ENCODE measurements around the gene NCSTN. TPM values are rescaled to one million over a fixed set of nuclear protein-coding genes. Genes with fewer than 3 reads are reported as not detected.

Gene NCSTN
- total and polyA plus RNA-seq, 8 donors: 90.7 to 125 (median 115) TPM

DNA sequence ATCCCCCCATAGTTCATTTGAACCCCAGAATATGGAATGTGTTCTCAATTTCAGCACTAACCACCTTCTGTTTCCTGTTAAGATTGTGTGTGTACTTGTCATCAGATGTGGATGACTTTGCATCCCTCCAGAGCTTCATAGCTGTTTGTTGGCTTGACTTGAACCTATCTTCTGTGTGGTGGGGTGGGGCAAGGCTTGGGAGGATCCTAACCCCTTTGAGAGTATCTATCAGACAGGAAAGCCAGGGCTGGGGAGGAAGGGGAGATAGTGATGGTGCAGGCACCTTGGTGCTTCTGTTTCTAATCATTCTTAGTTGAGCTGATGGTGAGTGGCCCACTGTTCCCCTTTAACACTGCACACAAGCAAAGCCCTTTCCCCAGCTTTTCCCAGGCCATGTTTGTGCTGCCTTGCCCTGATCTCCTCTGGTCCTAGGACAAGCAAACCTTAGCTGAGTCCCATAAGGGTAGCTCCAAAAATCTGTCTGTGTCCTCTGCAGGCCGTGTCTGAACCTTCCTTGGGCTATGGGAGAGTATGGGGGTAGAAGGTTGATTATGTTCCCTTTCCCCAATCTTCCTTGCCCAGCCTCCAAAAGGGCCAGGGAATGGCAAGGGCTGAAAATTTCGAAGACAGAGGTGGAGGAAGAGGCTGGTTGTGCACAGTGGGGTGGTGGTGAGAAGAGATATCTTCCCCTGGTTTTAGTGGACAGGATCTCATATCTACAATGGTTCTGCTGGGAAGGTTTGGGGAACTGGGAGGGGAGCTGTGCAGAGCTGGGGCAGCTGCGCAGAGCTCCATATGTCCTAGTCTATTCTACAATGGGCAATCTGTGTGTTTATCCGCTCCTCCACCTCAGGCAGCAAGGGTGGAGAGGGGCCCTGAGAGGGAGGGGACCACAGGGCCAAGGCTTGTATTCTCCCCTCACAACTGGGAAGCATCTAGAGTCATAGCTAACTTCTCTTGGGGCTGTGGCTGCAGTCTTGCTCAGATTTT, 25.0 kb downstream of the NCSTN start:
- intact Hi-C loops (cut with DNase I): no loop called here
- ATAC-seq (no peak), DNase-seq (no peak)
- Histone ChIP-seq H3K27ac (no peak overlapping the region), H3K36me3 (no peaks in the 10 kb centered on the region), H3K4me1 (no peaks in the 10 kb centered on the region), H3K4me3 (no peak overlapping the region), H3K27me3 (no peaks in the 10 kb centered on the region), H3K9me3 (no peaks in the 10 kb centered on the region)
- TF ChIP-seq, protein P1, sequence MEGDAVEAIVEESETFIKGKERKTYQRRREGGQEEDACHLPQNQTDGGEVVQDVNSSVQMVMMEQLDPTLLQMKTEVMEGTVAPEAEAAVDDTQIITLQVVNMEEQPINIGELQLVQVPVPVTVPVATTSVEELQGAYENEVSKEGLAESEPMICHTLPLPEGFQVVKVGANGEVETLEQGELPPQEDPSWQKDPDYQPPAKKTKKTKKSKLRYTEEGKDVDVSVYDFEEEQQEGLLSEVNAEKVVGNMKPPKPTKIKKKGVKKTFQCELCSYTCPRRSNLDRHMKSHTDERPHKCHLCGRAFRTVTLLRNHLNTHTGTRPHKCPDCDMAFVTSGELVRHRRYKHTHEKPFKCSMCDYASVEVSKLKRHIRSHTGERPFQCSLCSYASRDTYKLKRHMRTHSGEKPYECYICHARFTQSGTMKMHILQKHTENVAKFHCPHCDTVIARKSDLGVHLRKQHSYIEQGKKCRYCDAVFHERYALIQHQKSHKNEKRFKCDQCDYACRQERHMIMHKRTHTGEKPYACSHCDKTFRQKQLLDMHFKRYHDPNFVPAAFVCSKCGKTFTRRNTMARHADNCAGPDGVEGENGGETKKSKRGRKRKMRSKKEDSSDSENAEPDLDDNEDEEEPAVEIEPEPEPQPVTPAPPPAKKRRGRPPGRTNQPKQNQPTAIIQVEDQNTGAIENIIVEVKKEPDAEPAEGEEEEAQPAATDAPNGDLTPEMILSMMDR (IDR thresholded peaks at IDR 0.05): no peak

DNA sequence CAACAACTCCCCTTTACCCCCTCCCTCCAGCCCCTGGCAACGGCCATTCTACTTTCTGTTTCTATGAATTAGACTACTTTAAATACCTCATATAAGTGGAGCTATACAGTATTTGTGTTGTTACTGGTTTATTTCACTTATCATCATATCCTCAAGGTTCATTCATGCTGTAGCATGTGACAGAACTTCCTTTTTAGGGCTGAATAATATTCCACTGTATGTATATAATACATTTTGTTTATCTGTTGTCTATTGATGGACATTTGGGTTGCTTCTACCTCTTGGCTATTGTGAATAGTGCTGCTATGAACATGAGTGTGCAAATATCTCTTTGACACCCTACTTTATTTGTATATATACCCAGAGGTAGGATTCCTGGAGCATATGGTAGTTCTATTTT, 25.9 kb downstream of the NCSTN start:
- Histone ChIP-seq H3K27ac (no peak overlapping the region), H3K36me3 (no peaks in the 10 kb centered on the region), H3K4me3 (no peak overlapping the region), H3K27me3 (no peaks in the 10 kb centered on the region), H3K4me1 (no peaks in the 10 kb centered on the region), H3K9me3 (no peaks in the 10 kb centered on the region)
- TF ChIP-seq, protein P1 (IDR thresholded peaks at IDR 0.05): no peak
- ATAC-seq (no peak), DNase-seq (no peak)
- intact Hi-C loops (cut with DNase I): no loop called here

DNA sequence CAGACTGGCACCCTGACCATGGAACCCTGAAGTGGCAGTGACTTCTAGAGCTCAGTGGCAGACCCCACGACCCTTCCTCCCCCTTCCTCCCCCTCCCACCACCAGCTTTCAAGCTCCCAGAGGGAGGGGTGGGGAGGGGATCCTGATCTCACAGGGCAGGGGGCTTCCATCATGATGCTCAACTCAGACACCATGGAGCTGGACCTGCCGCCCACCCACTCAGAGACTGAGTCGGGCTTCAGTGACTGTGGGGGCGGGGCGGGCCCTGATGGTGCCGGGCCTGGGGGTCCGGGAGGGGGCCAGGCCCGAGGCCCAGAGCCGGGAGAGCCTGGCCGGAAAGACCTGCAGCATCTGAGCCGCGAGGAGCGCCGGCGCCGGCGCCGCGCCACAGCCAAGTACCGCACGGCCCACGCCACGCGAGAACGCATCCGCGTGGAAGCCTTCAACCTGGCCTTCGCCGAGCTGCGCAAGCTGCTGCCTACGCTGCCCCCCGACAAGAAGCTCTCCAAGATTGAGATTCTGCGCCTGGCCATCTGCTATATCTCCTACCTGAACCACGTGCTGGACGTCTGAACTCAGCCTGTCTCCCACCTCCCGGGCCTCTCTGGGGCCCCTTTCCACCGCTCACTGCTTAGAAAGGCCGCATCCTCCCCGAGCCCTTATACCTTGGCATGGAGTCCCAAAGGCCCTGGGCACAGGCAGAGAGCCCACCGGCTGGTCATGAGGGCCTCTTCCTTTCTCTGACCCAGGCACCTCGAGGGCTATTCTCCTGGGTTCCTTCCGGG, 27.6 kb downstream of the NCSTN start:
- TF ChIP-seq, protein P1 (IDR thresholded peaks at IDR 0.05): no peak
- H3K4me1 ChIP-seq: peaks cover 0 to 4% of the 10 kb centered on the region in 2 donors
- intact Hi-C loops (cut with DNase I): no loop called here
- no peak overlapping the region for H3K4me3 ChIP-seq
- H3K27ac ChIP-seq: no peak overlapping the region
- ATAC-seq: no peak
- H3K36me3 ChIP-seq: no peaks in the 10 kb centered on the region
- DNase-seq: no peak
- H3K9me3 ChIP-seq: no peaks in the 10 kb centered on the region
- no peaks in the 10 kb centered on the region for H3K27me3 ChIP-seq

DNA sequence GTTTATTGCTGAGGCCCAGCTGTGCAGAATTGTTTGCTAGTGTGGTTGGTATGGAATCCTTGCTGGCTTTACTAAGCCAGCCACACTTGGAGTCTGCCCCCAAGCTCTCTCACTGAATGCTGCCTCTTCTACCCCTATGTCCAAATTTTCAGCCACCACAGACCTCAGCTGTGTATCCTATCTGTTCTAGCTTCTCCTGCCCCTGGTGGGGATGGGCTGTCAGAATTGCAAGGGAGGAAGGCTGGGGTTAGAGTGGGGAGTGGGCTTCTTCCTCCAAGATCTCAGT, 28.1 kb downstream of the NCSTN start:
- no peaks in the 10 kb centered on the region for H3K9me3 ChIP-seq
- H3K27ac ChIP-seq: no peak overlapping the region
- no peak overlapping the region for H3K4me3 ChIP-seq
- peaks cover 0 to 10% of the 10 kb centered on the region in 2 donors for H3K4me1 ChIP-seq
- TF ChIP-seq, protein P1 (IDR thresholded peaks at IDR 0.05): no peak
- DNase-seq (no peak), ATAC-seq (no peak)
- no peaks in the 10 kb centered on the region for H3K36me3 ChIP-seq
- H3K27me3 ChIP-seq: no peaks in the 10 kb centered on the region
- intact Hi-C loops (cut with DNase I): no loop called here

DNA sequence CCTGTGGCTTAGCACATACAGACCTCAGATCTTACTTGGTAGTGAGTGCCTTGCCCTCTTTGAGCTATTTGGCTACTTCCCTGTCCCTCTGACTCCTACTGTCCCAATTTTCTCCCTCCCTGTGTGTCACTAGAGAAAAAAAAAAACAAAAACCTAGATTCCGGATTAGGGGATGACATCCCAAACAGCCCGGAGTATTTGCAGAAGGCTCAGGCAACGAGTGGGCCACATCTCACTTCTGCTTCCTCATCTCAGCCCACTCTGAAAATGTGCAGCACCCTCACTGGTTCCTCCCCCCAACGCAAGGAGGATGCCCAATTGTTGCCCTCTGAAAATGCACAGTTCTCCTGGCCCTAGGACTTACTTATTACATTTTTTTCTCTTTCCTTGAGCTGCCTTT, 28.6 kb downstream of the NCSTN start:
- no peak overlapping the region for H3K4me3 ChIP-seq
- DNase-seq (no peak), ATAC-seq (no peak)
- no peaks in the 10 kb centered on the region for H3K9me3 ChIP-seq
- no peaks in the 10 kb centered on the region for H3K27me3 ChIP-seq
- TF ChIP-seq, protein P1 (IDR thresholded peaks at IDR 0.05): no peak
- H3K27ac ChIP-seq: no peak overlapping the region
- no peaks in the 10 kb centered on the region for H3K36me3 ChIP-seq
- intact Hi-C loops (cut with DNase I): no loop called here
- peaks cover 0 to 14% of the 10 kb centered on the region in 2 donors for H3K4me1 ChIP-seq
